Mucosa of rectum (tissue), 2 donors: ENCODE results near the gene HOXA4.

Experiments
- H3K27ac ChIP-seq, 2 donors: one replicate each; pipeline ENCODE4 v1.7.0; 2013; ENCODE audit warnings: inconsistent platforms in 2 of 2, low read depth in 2 of 2, low read length in 2 of 2
- H3K27me3 ChIP-seq, 2 donors: one replicate each; pipeline ENCODE4 v1.7.0; 2013; ENCODE audit warnings: low read length in 2 of 2; ENCODE audit not compliant: control insufficient read depth in 2 of 2, insufficient read depth in 2 of 2
- H3K36me3 ChIP-seq, 2 donors: one replicate each; pipeline ENCODE4 v1.7.0; 2013; ENCODE audit warnings: low read length in 2 of 2; ENCODE audit not compliant: control insufficient read depth in 2 of 2, insufficient read depth in 2 of 2
- H3K4me1 ChIP-seq, 2 donors: one replicate each; pipeline ENCODE4 v1.7.0; 2013; ENCODE audit warnings: low read length in 2 of 2, mild to moderate bottlenecking in 1 of 2; ENCODE audit not compliant: control insufficient read depth in 2 of 2, insufficient read depth in 2 of 2
- H3K4me3 ChIP-seq, 2 donors: one replicate each; pipeline ENCODE4 v1.7.0; 2013; ENCODE audit warnings: low read length in 2 of 2
- H3K9ac ChIP-seq, 2 donors: one replicate each; pipeline ENCODE4 v1.7.0; 2013; ENCODE audit warnings: low read length in 2 of 2, low read depth in 1 of 2, mild to moderate bottlenecking in 1 of 2
- H3K9me3 ChIP-seq, 2 donors: one replicate each; pipeline ENCODE4 v1.7.0; 2013; ENCODE audit warnings: low read length in 2 of 2; ENCODE audit not compliant: control insufficient read depth in 2 of 2
- donor health status: healthy.
- donor health status: Normal muscosa, but diverticular disease.

HOXA4 gene

GRCh38 chr7:27169658-27170425 is 39.3 kb upstream of the HOXA4 start:
- no peaks in the 10 kb centered on the region for H3K36me3 ChIP-seq
- peaks cover 21 to 28% of the 10 kb centered on the region in 2 donors for H3K4me1 ChIP-seq
- H3K4me3 ChIP-seq: peak overlapping the region; percentile 67 to 84
- H3K27ac ChIP-seq: peak overlapping the region; percentile 91 to 92
- H3K9ac ChIP-seq: peak overlapping the region; percentile 83 to 96
- peaks cover 0 to 7% of the 10 kb centered on the region in 2 donors for H3K27me3 ChIP-seq
- no peaks in the 10 kb centered on the region for H3K9me3 ChIP-seq

GRCh38 chr7:27168265-27168947 is 37.8 kb upstream of the HOXA4 start:
- H3K4me1 ChIP-seq: peaks cover 22 to 31% of the 10 kb centered on the region in 2 donors
- H3K27me3 ChIP-seq: peaks cover 0 to 3% of the 10 kb centered on the region in 2 donors
- H3K9me3 ChIP-seq: no peaks in the 10 kb centered on the region
- peak overlapping the region; percentile 67 to 84 for H3K4me3 ChIP-seq
- peak overlapping the region; percentile 91 to 92 for H3K27ac ChIP-seq
- peak overlapping the region; percentile 81 to 96 for H3K9ac ChIP-seq
- no peaks in the 10 kb centered on the region for H3K36me3 ChIP-seq

GRCh38 chr7:27167916-27168264 is 37.3 kb upstream of the HOXA4 start:
- Histone ChIP-seq H3K9me3 (no peaks in the 10 kb centered on the region), H3K9ac (peak overlapping the region; percentile 81 to 96), H3K4me1 (peaks cover 18 to 33% of the 10 kb centered on the region in 2 donors), H3K27ac (peak overlapping the region; percentile 91 to 92), H3K4me3 (peak overlapping the region; percentile 67 to 84), H3K36me3 (no peaks in the 10 kb centered on the region), H3K27me3 (peaks cover 0 to 4% of the 10 kb centered on the region in 2 donors)

DNA sequence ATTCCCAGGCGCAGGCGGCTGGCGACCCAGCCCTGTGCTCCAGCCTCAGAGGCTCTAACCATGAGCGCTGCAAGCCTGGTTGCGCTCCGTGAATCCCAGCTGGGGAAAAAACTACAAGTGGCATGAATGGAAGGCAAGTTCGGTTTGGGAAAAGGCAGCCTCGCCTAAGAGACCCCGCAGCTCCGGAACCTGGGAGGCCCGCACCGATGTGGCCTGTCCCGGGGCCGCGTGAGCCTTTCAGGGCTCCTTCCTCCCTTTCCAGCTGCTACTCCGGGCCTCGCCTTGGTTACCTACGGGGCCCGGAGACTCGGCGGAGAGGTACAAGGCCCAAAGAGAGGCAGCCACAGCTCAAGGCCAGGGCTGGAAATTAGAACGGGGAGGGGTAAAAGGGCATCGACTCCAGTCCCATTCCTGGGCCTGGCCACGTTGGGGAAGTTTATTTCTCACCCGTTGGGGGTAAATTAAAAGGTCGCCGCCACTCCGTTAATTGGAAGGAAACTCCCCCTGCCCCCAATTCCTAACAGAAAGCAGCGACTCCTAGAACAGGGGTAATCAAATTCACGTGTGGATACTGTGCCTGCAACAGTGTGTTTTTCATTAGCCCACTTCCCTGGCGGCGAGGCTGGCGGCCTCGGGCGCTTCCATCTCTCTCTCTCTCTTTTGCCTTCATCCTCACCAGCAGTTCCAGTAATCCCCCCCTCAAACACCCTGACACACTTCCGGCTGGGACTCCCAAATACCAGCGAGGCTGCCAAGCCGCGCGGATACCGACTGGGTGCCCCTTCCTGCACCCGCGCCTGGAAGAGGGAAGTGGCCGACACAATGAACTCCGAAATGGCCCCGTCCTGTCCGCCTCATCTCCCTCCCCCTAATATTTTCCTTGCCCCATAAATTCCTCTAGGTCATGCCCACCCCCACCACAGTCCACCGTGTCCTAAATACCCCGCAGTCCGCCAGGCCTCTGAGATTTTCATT is 36.3 kb upstream of the HOXA4 start:
- Histone ChIP-seq H3K27ac (peak overlapping the region; percentile 91 to 92), H3K9ac (peak overlapping the region; percentile 81 to 96), H3K27me3 (peaks cover 0 to 3% of the 10 kb centered on the region in 2 donors), H3K4me3 (peak overlapping the region; percentile 67 to 84), H3K36me3 (no peaks in the 10 kb centered on the region), H3K4me1 (peaks cover 14 to 28% of the 10 kb centered on the region in 2 donors), H3K9me3 (no peaks in the 10 kb centered on the region)

DNA sequence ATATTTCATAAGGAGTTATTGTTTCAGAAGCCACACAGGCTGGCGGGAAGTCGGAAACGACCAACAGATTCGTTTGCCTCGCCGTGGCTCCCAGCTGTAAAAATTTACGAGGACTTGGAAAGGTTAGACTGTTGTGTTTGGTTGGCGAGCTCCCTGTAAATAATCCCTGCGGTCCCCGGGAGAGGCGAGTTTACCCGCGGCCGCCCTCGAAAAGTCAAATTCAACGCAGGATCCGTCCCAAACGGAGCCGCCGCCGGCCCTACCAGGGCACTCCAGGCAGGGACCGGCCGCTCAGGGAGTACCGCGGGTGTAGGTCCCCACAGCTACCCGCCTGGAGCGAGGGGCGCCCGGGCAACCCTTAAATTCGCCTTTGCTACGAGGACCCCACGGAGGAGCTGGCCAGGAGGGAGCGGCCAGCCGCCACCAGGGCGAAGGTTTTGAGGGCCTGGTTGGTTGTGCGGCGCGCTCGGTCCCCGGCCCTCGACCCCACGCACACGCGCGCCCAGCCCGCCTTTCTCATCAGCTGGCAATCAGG is 35.5 kb upstream of the HOXA4 start:
- H3K27ac ChIP-seq: peak overlapping the region; percentile 91 to 92
- peak overlapping the region; percentile 81 to 96 for H3K9ac ChIP-seq
- peak overlapping the region; percentile 67 to 84 for H3K4me3 ChIP-seq

GRCh38 chr7:27165089-27165995 is 34.8 kb upstream of the HOXA4 start, which contains the start of gene HOXA9:
HOXA9 (minus strand) TSS chr7:27165537; CDS start chr7:27165457, 80 bp downstream.
- Histone ChIP-seq H3K36me3 (no peaks in the 10 kb centered on the region), H3K9me3 (no peaks in the 10 kb centered on the region), H3K27ac (peak within 1 kb of the TSS; percentile 91 to 92), H3K9ac (peak within 1 kb of the TSS; percentile 81 to 96), H3K4me3 (peak within 1 kb of the TSS; percentile 67 to 84), H3K4me1 (peaks cover 16 to 30% of the 10 kb centered on the region in 2 donors), H3K27me3 (peaks cover 0 to 3% of the 10 kb centered on the region in 2 donors)

More for the DNA sequence above, 35.5 kb upstream of the HOXA4 start:
- Histone ChIP-seq H3K9me3 (no peaks in the 10 kb centered on the region), H3K27me3 (peaks cover 0 to 3% of the 10 kb centered on the region in 2 donors), H3K36me3 (no peaks in the 10 kb centered on the region), H3K4me1 (peaks cover 14 to 30% of the 10 kb centered on the region in 2 donors)

- H3K36me3 ChIP-seq: no peaks in the 10 kb centered on the region
- peaks cover 0 to 3% of the 10 kb centered on the region in 2 donors for H3K27me3 ChIP-seq
- H3K9ac ChIP-seq: peak overlapping the region; percentile 81 to 96
- peak overlapping the region; percentile 67 to 84 for H3K4me3 ChIP-seq
- peak overlapping the region; percentile 91 to 92 for H3K27ac ChIP-seq
- no peaks in the 10 kb centered on the region for H3K9me3 ChIP-seq
- peaks cover 23 to 35% of the 10 kb centered on the region in 2 donors for H3K4me1 ChIP-seq
These were observed 34.0 kb upstream of the HOXA4 start for GRCh38 chr7:27164367-27165088.

DNA sequence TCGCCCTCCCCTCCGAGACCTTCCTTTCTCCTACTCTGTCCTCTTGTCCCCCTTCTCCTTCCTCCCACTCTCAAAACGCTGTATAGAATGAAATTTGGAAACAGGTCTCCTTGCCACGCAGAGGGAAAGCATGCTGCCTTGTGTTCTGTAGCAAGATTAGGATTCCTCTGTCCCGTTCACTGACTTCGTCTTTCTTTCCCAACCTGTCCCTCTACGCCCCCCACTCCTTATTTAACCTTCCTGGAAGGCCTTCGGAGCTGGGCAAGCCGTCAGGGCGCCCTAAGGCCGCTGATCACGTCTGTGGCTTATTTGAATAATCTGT is 33.4 kb upstream of the HOXA4 start:
- H3K27ac ChIP-seq: peak overlapping the region; percentile 91 to 92
- H3K4me3 ChIP-seq: peak overlapping the region; percentile 67 to 84

More for the DNA sequence above, 33.4 kb upstream of the HOXA4 start:
- Histone ChIP-seq H3K36me3 (no peaks in the 10 kb centered on the region), H3K9me3 (no peaks in the 10 kb centered on the region), H3K4me1 (peaks cover 23 to 39% of the 10 kb centered on the region in 2 donors), H3K9ac (peak overlapping the region; percentile 81 to 96), H3K27me3 (peaks cover 0 to 3% of the 10 kb centered on the region in 2 donors)
